ENCODE results near the gene TPRG1L. TPM values are rescaled to one million over a fixed set of nuclear protein-coding genes. Genes with fewer than 3 reads are reported as not detected.
"Not testable (repeated sequence)": the region's sequence is repeated elsewhere in the genome, so short reads cannot be mapped to it uniquely, and the experiment has no call there.

TPRG1L gene
- 54.0 TPM for total RNA-seq
- long read RNA-seq, partial matches to known transcripts, result 14 of 21 reads
- long read RNA-seq, other reads (novel, unspliced or antisense), result 4 of 21 reads

DNA sequence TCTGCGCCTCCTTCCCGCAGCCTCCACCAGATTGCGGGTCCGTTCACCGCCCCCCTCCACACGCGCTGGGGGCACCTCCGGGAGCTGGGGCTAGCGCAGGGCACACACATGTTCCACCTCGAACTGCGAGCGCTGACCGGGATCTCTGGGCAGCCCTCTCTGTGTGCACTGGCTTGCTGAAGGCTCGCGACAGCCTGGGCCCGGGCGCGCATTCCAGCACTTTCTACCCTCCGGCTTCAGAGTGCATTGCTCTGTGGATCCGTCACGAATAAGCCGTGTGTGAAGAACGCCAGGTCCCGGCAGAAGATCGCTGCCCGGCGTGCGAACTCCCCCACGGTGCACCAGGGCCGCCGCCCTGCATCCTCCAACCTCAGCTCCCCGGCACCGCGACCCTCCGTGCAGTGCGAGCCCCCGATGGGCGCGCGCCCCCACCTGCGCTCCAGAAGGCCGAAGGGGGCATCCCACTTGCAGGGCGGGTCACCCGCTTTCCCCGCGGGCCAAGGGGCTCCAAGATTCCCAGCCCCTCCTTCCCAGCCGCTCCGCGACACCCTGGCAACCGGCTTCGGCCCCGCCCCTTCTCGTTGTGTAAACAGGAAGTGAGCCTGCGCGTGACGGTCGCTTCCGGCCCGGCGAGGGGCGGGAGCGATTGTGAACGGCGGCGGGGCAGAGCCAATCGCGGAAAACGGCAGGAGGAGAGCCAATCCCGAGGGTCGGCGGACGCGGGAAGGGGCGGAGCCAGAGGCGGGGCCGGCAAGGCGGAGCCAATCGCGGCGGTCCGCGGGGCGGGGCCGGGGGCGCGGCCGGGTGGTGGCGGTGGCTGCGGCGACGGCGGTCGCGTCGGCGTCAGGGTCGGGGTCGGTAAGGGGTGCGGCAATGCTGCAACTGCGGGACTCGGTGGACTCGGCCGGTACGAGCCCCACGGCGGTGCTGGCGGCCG, at the start of gene TPRG1L:
Gene TPRG1L (plus strand): TSS at position 816 of the 937 bp plus-strand sequence. CDS start 58 bp downstream, at position 874.
- DNase-seq (ENCODE audit: low spot score), result peak; percentile 100

DNA sequence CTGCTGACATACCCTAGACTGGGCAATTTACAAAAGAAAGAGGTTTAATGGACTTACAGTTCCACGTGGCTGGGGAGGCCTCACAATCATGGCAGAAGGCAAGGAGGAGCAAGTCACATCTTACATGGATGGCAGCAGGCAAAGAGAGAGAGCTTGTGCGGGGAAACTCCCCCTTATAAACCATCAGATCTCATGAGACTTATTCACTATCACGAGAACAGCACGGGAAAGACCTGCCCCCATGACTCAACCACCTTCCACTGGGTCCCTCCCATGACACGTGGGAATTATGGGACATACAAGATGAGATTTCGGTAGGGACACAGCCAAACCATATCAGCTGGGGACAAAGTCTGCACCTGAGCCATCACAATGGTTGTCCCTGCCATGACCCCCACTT, 49.3 kb upstream of the TPRG1L start:
- not testable (repeated sequence) for DNase-seq (ENCODE audit: low spot score)

DNA sequence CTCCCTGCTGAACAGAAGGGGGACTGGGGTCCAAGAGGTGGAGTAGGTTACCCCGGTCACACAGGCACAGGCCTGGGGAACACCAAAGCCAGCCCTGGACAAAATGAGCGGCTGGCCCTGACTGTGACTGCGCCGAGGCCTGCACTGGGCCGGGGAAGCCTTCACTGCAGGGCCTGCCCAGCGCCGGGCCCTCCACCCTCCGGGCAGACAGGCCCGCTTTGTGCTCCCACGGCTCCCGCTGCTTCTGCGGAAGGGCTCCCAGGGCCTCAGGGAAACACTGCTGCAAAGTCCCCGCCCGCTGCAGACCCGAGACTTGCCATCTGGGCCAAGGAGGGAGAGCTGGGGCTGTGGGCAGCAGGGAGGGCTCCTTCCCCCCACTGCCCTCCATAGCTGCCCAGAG, 48.8 kb upstream of the TPRG1L start:
- no peak for DNase-seq (ENCODE audit: low spot score)

DNA sequence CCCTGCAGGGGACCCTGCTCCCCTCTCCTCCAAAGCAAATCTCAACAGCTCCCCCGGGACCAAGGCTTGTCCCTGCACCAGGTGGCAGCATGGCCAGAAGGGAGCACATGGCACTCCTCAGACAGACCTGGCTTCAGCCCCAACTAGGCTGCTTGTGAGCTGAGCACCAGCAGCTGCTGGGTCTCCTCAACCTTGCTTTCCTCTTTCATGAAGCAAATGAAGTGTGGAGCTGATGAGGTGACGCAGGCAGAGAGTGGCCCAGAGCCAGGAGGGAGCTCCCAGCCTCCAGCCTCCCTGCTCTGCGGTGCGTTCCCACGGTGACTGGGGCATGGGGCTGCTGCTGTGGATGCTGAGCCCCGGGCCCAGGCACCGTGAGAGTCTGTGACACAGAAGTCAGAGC, 47.5 kb upstream of the TPRG1L start:
- DNase-seq (ENCODE audit: low spot score), result no peak

- DNase-seq (ENCODE audit: low spot score), result no peak
These were observed 46.9 kb upstream of the TPRG1L start for GRCh38 chr1:3577711-3578432.

DNA sequence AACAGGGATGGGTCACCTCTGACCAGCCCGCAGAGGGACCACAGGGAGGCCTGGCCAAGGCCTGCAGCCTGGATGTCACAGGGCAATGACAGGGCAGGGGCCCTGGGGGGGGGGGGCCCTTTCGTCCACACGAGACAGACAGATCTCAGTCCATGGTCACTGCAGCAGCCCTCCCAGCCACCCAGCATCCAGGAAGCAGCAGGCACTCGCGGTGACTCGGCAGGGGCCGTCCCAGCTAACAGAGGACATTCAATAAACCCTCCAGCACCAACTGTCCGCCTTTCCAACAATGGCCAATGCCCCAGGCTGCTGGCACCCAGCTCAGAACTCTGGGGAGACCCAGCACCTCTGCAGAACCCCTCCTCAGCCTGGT, 46.4 kb upstream of the TPRG1L start:
- DNase-seq (ENCODE audit: low spot score), result no peak

- DNase-seq (ENCODE audit: low spot score), result no peak
These were observed 45.9 kb upstream of the TPRG1L start for GRCh38 chr1:3578906-3579305.

- no peak for DNase-seq (ENCODE audit: low spot score)
These were observed 45.2 kb upstream of the TPRG1L start for GRCh38 chr1:3579626-3580025.

GRCh38 chr1:3580231-3580630, 44.6 kb upstream of the TPRG1L start:
- no peak for DNase-seq (ENCODE audit: low spot score)

GRCh38 chr1:3581296-3582036, 43.3 kb upstream of the TPRG1L start:
- DNase-seq (ENCODE audit: low spot score), result no peak

DNA sequence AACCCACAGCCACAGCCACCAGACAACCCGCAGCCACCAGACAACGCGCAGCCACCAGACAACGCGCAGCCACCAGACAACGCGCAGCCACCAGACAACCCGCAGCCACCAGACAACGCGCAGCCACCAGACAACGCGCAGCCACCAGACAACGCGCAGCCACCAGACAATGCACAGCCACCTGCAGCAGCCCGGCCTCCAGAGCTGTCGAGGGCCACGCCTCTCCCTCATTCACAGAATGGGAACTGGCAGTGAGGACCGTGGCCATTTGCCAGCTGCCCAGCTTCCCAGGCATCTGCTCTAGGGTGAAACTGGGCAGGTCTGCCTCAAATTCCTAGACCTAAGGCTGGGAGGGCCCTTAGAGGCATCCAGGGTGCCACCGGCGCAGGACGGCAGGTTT, 41.1 kb upstream of the TPRG1L start:
- not testable (repeated sequence) for DNase-seq (ENCODE audit: low spot score)

- no peak for DNase-seq (ENCODE audit: low spot score)
These were observed 39.9 kb upstream of the TPRG1L start for GRCh38 chr1:3584915-3585314.

DNA sequence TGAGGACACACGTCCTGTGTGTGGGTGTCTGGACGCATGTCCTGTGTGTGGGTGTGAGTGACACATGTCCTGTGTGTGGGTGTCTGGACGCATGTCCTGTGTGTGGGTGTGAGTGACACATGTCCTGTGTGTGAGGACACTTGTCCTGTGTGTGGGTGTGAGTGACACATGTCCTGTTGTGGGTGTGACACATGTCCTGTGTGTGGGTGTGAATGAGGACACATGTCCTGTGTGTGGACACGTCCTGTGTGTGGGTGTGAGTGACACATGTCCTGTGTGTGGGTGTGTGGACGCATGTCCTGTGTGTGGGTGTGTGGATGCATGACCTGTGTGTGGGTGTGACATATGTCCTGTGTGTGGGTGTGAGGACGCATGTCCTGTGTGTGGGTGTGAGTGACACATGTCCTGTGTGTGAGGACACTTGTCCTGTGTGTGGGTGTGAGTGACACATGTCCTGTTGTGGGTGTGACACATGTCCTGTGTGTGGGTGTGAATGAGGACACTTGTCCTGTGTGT, 39.4 kb upstream of the TPRG1L start:
- DNase-seq (ENCODE audit: low spot score), result not testable (repeated sequence)

DNA sequence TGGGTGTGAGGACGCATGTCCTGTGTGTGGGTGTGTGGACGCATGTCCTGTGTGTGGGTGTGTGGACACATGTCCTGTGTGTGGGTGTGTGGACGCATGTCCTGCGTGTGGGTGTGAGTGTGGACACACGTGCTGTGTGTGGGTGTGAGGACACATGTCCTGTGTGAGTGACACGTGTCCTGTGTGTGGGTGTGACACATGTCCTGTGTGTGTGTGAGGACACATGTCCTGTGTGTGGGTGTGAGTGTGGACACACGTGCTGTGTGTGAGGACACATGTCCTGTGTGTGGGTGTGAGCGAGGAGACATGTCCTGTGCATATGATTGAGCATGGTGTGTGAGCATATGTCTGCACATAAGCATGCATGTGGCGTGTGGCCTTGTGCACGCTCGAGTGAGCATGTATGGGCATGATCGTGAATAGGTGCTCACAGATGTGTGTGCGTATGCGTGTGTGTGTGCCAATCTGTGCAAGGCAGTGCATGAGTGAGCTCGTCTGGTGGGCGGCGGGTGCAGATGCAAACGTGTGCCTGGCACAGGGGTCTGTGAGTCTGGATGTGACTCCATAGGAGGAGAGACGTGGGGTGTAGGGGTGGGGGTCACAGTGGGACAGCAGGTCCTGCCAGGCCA, 38.8 kb upstream of the TPRG1L start:
- DNase-seq (ENCODE audit: low spot score), result no peak

GRCh38 chr1:3586986-3587759, 37.6 kb upstream of the TPRG1L start:
- no peak for DNase-seq (ENCODE audit: low spot score)

GRCh38 chr1:3588395-3588794, 36.4 kb upstream of the TPRG1L start:
- no peak for DNase-seq (ENCODE audit: low spot score)

DNA sequence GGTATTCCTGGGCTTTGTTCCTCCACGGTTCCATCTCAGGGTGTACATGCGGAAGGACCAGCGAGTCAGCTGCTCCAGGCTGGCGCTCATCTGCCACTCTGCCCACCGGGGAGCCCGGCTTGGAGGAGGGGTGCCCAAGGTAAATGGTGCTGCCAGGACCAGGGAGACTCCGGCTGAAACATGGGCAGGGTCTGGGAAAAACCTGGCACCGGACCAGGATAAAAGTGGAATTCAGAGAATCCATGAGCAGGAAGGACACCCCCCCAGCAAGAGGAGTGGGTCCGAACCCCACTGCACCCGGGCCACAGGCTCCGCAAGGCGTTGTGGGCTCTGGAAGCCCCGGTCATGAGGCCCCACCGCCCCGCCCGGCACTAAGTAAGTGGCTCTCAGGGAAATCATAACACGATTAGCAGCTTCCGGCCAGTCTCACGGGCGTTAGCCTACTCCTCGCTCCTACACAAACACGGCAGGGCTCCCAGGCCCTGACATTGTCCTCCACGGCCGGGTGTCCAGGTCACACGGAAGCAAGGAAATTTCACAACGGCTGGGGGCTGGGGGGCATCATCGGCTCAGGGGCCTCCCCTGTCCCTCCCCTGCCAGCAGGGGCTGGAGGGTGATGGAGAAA, 34.6 kb upstream of the TPRG1L start:
- DNase-seq (ENCODE audit: low spot score), result no peak

DNA sequence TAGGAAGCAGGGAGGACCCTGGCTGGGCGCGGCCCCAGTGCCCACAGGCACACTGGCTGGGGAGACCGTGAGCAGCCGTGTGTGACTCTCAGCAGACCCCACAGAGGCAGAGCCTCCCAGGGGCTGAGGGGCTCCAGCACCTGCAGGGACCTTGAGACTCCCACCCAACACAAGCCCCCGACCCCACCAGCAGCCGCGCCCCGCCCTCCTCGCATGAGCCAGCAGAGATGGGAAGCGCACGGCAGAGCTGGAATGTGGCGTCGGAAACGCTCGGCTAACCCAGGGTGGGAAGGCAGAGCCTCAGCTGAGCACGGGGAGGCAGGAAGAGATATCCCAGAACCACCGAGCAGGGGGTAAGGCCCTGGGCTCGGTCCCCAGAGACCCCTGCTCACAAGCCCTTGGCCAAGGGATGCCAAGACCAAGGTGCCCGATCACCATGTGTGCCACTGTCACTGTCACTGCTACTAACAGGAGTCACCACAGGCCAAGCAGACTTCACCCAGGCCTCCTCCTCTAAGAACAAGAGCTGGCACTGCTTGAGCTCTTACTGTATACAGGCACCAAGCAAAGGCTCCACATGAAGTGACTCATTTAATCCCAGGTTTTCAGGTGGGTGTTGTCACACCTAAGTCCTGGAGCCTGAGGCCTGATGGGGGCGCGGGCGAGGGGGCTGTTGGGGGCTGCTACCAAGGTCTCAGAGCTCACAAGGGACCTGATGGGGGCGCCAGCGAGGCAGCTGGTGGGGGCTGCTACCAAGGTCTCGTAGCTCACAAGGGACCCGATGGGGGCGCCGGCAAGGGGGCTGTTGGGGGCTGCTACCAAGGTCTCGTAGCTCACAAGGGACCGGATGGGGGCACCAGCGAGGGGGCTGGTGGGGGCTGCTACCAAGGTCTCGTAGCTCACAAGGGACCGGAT, 33.6 kb upstream of the TPRG1L start:
- DNase-seq (ENCODE audit: low spot score), result no peak

DNA sequence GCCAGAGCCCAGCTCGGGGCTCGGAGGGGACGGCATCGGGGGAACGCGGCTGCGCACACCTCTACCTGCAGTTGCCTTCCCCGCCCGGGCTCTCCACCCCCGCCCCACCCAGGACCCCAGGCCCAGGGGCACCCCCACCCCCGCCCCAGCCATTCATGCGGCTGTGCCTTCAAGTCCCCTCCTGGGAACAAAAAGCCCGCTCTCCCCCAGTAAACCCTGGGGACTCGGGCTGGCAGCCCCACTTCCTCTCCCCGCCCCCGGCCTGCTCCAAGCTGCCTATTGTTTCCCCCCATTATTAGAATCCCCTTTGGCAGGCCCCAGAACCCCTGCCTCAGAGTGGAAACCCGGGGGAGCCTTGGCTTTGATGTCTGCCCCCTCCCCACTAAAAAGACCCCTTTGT, 31.5 kb upstream of the TPRG1L start:
- DNase-seq (ENCODE audit: low spot score), result no peak
